HG02642 (cell line): ENCODE data around the gene CEACAM7.
"Not testable (repeated sequence)": the region's sequence is repeated elsewhere in the genome, so short reads cannot be mapped to it uniquely, and the experiment has no call there.

Experiments
- ATAC-seq: cut with Tn5 transposase; IDR thresholded peaks from one replicate; pipeline ENCODE4 v1.9.1; 2021; ENCODE audit warnings: mild to moderate bottlenecking; ENCODE audit not compliant: unreplicated experiment, poor library complexity

Gene CEACAM7

DNA sequence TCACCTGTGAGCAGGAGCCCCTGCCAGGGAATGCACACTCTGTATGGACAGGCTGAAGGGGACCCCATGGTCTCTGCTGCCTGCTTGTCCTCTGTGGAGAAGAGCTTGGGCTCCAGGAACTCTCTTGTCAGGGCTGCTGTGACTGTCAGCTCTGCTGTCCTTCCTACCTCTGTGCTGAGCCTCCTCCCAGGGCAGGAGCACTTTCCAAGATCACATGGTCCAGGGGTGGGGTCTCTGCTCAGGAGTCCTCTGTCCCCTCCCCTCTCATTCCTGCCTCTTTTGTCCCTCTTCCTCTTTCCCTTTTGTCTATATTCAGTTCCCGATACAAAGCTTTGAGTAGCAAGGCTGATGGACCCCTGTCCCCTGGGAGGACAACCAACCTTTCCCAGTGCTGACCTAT lies at the start of gene CEACAM7:
CEACAM7 (minus strand) TSS at position 173 of the 400 bp plus-strand sequence; CDS start at position 68, 105 bp downstream.
- no peak for ATAC-seq

DNA sequence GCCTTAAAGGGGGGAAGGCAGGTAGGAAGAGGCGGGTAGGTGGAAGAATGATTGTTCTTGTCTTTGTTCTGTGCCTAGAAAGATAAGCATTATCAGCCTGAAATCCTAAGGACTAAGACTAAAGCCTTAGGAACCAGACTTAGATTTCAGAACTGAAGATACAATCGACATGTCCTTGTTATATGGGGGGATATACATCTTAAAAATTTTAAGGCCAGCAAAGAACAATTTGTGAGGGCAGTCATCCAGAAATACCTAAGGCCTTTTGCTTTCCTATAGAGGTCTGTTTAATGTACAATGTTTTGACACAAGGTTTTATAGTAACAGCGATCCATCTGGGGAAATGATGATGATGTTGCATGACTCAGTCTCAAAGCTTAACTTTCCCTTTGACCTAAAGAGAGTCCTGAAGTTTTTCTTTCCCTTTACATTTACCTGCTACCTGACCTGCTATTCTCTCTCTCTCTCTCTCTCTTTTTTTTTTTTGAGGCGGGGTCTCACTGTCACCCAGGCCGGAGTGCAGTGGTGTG lies 47.1 kb upstream of the CEACAM7 start:
- ATAC-seq = no peak

DNA sequence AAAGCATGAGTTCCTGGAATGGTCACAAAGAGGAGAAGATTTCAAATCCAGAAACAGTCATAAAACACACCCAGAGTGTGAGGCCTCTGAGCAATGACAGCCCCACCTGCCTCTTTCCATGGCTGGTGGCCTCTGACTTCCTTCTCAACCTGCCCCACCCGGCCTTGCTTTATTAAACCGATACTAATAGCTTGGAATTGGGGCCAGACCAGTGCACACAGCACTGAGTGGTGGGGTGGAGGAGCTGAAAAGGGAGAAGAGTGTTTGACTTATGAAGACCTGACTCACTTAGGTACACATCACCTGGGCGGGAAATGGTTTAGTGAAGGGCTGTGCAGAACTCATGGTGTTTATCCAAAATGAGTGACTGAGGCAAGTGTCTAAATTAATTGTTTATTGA lies 46.5 kb upstream of the CEACAM7 start:
- ATAC-seq = no peak

DNA sequence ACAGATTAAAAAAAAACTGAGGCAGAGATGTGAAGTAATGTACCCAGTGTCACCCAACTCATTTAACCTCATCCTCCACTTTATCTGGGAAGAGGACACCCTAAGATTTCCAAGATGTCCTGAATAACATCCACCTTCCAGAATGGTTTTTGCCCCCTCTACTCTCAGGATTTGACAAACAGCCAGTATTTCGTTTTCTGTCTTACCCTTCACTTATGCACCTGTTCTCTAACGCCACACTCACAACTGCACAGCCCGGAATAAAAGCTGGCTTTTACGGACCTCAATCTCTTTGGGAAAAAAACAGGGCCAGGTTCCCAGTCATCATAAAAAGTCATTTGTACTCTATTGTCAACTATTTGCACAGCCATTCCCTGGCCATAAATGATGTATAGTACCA lies 46.1 kb upstream of the CEACAM7 start:
- ATAC-seq = no peak

DNA sequence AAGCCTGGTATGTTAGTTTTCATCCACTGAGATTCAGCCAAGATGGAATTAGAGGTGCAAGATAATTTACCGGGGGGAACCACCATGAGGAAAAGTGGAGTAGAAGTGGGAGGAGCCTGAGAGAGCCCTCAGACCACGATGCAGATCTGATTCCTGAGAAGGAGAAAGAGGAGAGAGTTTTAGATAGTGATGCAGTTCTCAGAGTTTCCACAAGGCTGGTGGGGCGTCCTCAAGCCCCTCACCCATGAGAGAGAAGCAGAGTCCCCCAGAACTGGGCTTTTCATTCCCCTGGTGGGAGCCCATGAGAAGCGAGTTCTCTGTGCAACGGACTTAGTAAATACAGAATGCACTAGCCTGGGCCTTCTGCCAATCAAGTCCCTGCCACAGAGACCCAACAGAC lies 38.4 kb upstream of the CEACAM7 start:
- ATAC-seq = no peak

DNA sequence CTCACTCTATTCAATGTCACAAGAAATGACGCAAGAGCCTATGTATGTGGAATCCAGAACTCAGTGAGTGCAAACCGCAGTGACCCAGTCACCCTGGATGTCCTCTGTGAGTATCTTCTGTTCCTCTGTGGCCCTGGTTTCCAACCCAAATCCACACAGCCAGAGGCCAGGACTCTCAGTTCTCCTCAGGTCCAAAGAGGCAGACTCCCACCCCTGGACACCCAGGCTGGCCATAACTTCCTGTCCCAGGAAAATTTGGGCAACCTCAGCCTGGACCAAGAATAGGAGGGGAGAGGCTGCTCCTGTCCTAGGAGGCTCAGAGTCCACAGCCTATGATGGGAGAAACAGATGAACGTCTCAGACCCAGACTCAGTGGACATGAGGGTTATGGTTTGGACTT lies 32.0 kb upstream of the CEACAM7 start:
- ATAC-seq = no peak

DNA sequence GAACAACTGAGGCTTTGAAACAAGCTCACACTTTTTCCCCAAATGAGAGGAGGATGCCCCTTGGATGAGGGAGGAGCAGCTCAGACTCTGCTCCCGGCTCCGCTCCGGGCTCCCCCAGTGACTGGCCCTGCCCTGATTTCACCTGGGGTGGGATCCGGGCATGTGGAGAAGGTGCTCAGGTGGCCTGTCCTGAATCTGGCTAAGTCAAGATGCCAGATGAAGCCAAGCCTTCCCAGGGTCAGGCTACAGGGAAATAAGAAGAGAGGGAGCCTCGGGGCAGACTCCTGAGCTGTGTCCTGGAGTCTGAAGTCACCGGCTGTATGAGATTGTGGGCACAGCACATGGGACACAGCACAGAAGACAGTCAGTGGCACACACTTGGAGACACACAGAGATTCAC lies 30.7 kb upstream of the CEACAM7 start:
- no peak for ATAC-seq

DNA sequence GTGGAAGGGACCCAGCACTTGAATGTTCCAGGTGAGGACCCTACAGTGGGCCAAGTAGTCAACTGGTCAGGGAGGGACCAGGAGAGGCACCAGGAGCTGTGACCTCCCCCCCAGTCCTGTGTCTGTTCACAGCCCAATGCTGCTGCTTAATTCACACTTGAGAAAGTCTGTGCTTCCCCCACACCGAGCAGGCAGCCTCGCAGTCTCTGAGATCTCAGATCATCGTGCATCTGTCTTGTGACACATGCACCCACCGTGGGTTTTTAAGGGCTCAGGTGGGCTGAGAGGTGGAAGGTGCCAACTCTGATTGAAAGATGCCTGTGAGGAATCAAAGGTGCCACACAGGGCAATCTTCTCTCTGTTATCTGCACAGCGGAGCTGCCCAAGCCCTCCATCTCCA lies 26.5 kb upstream of the CEACAM7 start:
- no peak for ATAC-seq

DNA sequence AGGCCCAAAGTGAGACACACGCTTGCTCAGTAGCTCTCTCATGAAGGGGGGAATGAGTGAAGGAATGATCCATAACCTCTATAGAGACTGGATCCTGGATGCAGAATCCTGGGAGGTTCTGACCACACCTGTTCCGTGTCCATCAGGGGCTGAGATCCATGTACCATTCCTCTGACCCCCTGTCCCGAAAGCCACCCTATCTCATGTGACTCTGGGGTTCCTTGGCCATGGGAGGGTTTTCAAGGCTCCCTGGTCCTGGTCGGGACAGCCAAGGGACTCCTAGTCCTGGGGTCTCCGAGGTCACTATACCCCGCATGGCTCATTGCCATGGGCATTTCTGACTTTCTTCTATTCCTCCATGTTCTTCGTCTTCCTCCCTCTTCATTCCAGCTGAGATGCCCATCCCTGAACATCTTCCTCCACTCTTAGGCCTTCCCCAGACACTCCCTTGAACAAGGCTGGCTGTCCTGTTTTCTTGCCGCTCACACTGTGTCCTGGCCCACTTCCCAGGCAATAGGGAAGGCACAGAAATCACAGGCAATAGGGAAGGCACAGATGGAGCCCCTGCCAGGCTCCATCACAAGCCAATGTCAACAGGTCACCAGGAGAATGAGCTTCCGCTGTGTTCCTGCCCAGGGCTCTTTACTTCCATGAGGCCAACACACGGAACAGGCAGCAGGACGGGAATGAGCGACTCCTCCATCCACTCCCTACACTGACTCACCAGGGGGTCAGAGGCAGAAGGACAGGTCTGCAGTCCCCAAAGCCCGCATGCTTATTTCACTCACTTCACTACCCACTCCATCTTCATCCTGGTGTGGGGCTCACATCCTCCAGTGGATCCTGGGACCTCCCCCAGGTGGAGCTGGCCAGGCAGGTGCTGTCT lies 23.5 kb upstream of the CEACAM7 start:
- ATAC-seq = no peak

DNA sequence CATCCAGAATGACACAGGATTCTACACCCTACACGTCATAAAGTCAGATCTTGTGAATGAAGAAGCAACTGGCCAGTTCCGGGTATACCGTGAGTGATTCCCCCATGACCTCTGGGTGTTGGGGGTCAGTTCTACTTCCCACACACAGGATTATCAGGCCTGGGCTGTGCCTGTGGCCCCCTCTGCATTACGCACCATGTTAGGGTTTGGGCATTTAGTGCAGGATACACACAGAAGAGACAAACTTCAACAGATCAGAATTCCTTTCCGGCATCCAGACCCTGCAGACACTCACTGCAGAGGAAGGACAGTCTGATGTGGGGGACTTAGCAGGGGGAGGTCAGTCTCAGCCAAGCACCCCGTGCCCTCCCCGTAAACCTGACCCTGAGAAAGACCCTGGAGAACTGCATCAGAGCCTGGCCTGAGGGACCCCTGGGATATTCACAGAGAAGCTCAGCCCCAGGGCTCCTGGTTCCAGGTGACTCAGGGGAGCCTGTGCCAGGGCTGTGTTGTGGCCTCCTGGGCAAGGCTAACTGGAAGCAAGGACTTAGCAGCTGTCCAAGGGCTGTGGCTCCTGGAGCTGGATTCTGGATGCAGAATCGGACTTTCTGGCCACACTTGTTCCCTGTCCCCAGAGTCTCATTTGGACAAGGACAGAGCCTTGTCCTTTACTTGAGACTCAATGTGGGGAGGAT lies 22.0 kb upstream of the CEACAM7 start:
- ATAC-seq = no peak

DNA sequence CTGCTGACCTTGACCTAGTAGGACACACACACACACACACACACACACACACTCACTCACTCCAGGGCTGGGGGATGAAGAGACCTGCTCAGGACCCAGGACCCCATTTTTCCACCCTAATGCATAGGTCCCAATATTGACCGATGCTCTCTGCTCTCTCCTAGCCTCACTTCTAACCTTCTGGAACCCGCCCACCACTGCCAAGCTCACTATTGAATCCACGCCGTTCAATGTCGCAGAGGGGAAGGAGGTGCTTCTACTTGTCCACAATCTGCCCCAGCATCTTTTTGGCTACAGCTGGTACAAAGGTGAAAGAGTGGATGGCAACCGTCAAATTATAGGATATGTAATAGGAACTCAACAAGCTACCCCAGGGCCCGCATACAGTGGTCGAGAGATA lies 21.4 kb upstream of the CEACAM7 start:
- ATAC-seq = not testable (repeated sequence)

DNA sequence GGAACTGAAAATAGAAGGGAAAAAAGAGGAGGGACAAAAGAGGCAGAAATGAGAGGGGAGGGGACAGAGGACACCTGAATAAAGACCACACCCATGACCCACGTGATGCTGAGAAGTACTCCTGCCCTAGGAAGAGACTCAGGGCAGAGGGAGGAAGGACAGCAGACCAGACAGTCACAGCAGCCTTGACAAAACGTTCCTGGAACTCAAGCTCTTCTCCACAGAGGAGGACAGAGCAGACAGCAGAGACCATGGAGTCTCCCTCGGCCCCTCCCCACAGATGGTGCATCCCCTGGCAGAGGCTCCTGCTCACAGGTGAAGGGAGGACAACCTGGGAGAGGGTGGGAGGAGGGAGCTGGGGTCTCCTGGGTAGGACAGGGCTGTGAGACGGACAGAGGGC lies 20.4 kb upstream of the CEACAM7 start, which contains the start of gene CEACAM5:
CEACAM5 (plus strand) TSS at position 146 of the 400 bp plus-strand sequence; CDS start at position 252, 106 bp downstream.
- no peak for ATAC-seq

DNA sequence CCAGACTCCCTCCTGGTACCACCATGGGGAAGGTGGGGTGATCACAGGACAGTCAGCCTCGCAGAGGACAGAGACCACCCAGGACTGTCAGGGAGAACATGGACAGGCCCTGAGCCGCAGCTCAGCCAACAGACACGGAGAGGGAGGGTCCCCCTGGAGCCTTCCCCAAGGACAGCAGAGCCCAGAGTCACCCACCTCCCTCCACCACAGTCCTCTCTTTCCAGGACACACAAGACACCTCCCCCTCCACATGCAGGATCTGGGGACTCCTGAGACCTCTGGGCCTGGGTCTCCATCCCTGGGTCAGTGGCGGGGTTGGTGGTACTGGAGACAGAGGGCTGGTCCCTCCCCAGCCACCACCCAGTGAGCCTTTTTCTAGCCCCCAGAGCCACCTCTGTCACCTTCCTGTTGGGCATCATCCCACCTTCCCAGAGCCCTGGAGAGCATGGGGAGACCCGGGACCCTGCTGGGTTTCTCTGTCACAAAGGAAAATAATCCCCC lies 19.9 kb upstream of the CEACAM7 start:
- no peak for ATAC-seq

DNA sequence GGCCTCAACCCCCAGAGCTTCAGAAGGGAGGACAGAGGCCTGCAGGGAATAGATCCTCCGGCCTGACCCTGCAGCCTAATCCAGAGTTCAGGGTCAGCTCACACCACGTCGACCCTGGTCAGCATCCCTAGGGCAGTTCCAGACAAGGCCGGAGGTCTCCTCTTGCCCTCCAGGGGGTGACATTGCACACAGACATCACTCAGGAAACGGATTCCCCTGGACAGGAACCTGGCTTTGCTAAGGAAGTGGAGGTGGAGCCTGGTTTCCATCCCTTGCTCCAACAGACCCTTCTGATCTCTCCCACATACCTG lies 19.4 kb upstream of the CEACAM7 start:
- no peak for ATAC-seq

DNA sequence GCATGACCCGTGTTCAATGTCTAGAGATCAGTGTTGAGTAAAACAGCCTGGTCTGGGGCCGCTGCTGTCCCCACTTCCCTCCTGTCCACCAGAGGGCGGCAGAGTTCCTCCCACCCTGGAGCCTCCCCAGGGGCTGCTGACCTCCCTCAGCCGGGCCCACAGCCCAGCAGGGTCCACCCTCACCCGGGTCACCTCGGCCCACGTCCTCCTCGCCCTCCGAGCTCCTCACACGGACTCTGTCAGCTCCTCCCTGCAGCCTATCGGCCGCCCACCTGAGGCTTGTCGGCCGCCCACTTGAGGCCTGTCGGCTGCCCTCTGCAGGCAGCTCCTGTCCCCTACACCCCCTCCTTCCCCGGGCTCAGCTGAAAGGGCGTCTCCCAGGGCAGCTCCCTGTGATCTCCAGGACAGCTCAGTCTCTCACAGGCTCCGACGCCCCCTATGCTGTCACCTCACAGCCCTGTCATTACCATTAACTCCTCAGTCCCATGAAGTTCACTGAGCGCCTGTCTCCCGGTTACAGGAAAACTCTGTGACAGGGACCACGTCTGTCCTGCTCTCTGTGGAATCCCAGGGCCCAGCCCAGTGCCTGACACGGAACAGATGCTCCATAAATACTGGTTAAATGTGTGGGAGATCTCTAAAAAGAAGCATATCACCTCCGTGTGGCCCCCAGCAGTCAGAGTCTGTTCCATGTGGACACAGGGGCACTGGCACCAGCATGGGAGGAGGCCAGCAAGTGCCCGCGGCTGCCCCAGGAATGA lies 18.9 kb upstream of the CEACAM7 start:
- peak; percentile 62 for ATAC-seq

DNA sequence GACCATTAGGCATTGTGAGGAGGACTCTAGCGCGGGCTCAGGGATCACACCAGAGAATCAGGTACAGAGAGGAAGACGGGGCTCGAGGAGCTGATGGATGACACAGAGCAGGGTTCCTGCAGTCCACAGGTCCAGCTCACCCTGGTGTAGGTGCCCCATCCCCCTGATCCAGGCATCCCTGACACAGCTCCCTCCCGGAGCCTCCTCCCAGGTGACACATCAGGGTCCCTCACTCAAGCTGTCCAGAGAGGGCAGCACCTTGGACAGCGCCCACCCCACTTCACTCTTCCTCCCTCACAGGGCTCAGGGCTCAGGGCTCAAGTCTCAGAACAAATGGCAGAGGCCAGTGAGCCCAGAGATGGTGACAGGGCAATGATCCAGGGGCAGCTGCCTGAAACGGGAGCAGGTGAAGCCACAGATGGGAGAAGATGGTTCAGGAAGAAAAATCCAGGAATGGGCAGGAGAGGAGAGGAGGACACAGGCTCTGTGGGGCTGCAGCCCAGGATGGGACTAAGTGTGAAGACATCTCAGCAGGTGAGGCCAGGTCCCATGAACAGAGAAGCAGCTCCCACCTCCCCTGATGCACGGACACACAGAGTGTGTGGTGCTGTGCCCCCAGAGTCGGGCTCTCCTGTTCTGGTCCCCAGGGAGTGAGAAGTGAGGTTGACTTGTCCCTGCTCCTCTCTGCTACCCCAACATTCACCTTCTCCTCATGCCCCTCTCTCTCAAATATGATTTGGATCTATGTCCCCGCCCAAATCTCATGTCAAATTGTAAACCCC lies 17.5 kb upstream of the CEACAM7 start:
- ATAC-seq = no peak

DNA sequence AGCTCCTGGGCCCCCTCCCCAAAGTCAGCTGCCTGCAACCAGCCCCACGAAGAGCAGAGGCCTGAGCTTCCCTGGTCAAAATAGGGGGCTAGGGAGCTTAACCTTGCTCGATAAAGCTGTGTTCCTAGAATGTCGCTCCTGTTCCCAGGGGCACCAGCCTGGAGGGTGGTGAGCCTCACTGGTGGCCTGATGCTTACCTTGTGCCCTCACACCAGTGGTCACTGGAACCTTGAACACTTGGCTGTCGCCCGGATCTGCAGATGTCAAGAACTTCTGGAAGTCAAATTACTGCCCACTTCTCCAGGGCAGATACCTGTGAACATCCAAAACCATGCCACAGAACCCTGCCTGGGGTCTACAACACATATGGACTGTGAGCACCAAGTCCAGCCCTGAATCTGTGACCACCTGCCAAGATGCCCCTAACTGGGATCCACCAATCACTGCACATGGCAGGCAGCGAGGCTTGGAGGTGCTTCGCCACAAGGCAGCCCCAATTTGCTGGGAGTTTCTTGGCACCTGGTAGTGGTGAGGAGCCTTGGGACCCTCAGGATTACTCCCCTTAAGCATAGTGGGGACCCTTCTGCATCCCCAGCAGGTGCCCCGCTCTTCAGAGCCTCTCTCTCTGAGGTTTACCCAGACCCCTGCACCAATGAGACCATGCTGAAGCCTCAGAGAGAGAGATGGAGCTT lies 15.7 kb upstream of the CEACAM7 start:
- no peak for ATAC-seq

DNA sequence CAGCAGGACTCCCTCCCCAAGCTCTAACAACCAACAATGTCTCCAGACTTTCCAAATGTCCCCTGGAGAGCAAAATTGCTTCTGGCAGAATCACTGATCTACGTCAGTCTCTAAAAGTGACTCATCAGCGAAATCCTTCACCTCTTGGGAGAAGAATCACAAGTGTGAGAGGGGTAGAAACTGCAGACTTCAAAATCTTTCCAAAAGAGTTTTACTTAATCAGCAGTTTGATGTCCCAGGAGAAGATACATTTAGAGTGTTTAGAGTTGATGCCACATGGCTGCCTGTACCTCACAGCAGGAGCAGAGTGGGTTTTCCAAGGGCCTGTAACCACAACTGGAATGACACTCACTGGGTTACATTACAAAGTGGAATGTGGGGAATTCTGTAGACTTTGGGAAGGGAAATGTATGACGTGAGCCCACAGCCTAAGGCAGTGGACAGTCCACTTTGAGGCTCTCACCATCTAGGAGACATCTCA lies 14.1 kb upstream of the CEACAM7 start:
- ATAC-seq = no peak
